Measurements from ENCODE around the gene EDN1. TPM values are rescaled to one million over a fixed set of nuclear protein-coding genes. Genes with fewer than 3 reads are reported as not detected.

The EDN1 gene
- total and polyA plus RNA-seq, 5 donors from 2014 or later: 1.1 TPM; not detected in 4

- H3K27me3 Mint-ChIP-seq: peaks cover 6% of the 10 kb centered on the region
- H3K9me3 Mint-ChIP-seq: no peaks in the 10 kb centered on the region
Measured at GRCh38 chr6:12336121-12336971, 46.2 kb downstream of the EDN1 start.

GRCh38 chr6:12339022-12339421 lies 48.9 kb downstream of the EDN1 start:
- H3K36me3 ChIP-seq (ENCODE audit: control insufficient read depth, insufficient read depth, low read length): no peaks in the 10 kb centered on the region
- H3K27ac ChIP-seq (ENCODE audit: insufficient read depth, low read length, poor library complexity, severe bottlenecking): no peak overlapping the region
- Mint-ChIP-seq H3K36me3 (no peaks in the 10 kb centered on the region), H3K4me1 (no peaks in the 10 kb centered on the region), H3K4me3 (no peak overlapping the region), H3K9me3 (peaks cover 0 to 1% (median 0%) of the 10 kb centered on the region in 7 donors), H3K27me3 (peaks cover 6% of the 10 kb centered on the region), H3K27ac (no peak overlapping the region)
- DNase-seq (no peak), ATAC-seq (ENCODE audit: low read depth in 2 of 2) (no peak)
- no peaks in the 10 kb centered on the region for H3K4me1 ChIP-seq (ENCODE audit: control insufficient read depth, insufficient read depth, low read length, poor library complexity, severe bottlenecking)
- no peak overlapping the region for H3K4me3 ChIP-seq (ENCODE audit: low read depth, low read length)
- H3K27me3 ChIP-seq (ENCODE audit: control insufficient read depth, insufficient read depth, low read length): peaks cover 1% of the 10 kb centered on the region
- no peaks in the 10 kb centered on the region for H3K9me3 ChIP-seq (ENCODE audit: control insufficient read depth in 2 of 2, low read length in 2 of 2)

More at GRCh38 chr6:12336121-12336971, 46.2 kb downstream of the EDN1 start:
- Mint-ChIP-seq H3K27ac (no peak overlapping the region), H3K36me3 (no peaks in the 10 kb centered on the region), H3K4me3 (no peak overlapping the region), H3K4me1 (peaks cover 0 to 3% (median 0%) of the 10 kb centered on the region in 4 donors)
- Histone ChIP-seq H3K27ac (ENCODE audit: insufficient read depth, low read length, poor library complexity, severe bottlenecking) (no peak overlapping the region), H3K4me3 (ENCODE audit: low read depth, low read length) (no peak overlapping the region), H3K27me3 (ENCODE audit: control insufficient read depth, insufficient read depth, low read length) (no peaks in the 10 kb centered on the region), H3K9me3 (ENCODE audit: control insufficient read depth in 2 of 2, low read length in 2 of 2) (no peaks in the 10 kb centered on the region), H3K4me1 (ENCODE audit: control insufficient read depth, insufficient read depth, low read length, poor library complexity, severe bottlenecking) (no peaks in the 10 kb centered on the region), H3K36me3 (ENCODE audit: control insufficient read depth, insufficient read depth, low read length) (no peaks in the 10 kb centered on the region)
- DNase-seq: no peak
- ATAC-seq (ENCODE audit: low read depth in 2 of 2): no peak

- Mint-ChIP-seq H3K27ac (no peak overlapping the region), H3K9me3 (peaks cover 0 to 1% (median 0%) of the 10 kb centered on the region in 7 donors), H3K4me3 (no peak overlapping the region), H3K4me1 (no peaks in the 10 kb centered on the region), H3K36me3 (no peaks in the 10 kb centered on the region), H3K27me3 (peaks cover 6% of the 10 kb centered on the region)
- Histone ChIP-seq H3K36me3 (ENCODE audit: control insufficient read depth, insufficient read depth, low read length) (no peaks in the 10 kb centered on the region), H3K27ac (ENCODE audit: insufficient read depth, low read length, poor library complexity, severe bottlenecking) (no peak overlapping the region), H3K27me3 (ENCODE audit: control insufficient read depth, insufficient read depth, low read length) (peaks cover 1% of the 10 kb centered on the region), H3K9me3 (ENCODE audit: control insufficient read depth in 2 of 2, low read length in 2 of 2) (no peaks in the 10 kb centered on the region), H3K4me1 (ENCODE audit: control insufficient read depth, insufficient read depth, low read length, poor library complexity, severe bottlenecking) (no peaks in the 10 kb centered on the region), H3K4me3 (ENCODE audit: low read depth, low read length) (no peak overlapping the region)
- ATAC-seq (ENCODE audit: low read depth in 2 of 2) (no peak), DNase-seq (no peak)
Measured at GRCh38 chr6:12339808-12340487, 49.8 kb downstream of the EDN1 start.

- Mint-ChIP-seq H3K27ac (no peak overlapping the region), H3K27me3 (peaks cover 6% of the 10 kb centered on the region), H3K4me1 (no peaks in the 10 kb centered on the region), H3K4me3 (no peak overlapping the region), H3K36me3 (no peaks in the 10 kb centered on the region), H3K9me3 (peaks cover 0 to 1% (median 0%) of the 10 kb centered on the region in 7 donors)
- Histone ChIP-seq H3K27me3 (ENCODE audit: control insufficient read depth, insufficient read depth, low read length) (peaks cover 1% of the 10 kb centered on the region), H3K36me3 (ENCODE audit: control insufficient read depth, insufficient read depth, low read length) (no peaks in the 10 kb centered on the region), H3K4me1 (ENCODE audit: control insufficient read depth, insufficient read depth, low read length, poor library complexity, severe bottlenecking) (no peaks in the 10 kb centered on the region), H3K27ac (ENCODE audit: insufficient read depth, low read length, poor library complexity, severe bottlenecking) (no peak overlapping the region), H3K9me3 (ENCODE audit: control insufficient read depth in 2 of 2, low read length in 2 of 2) (no peaks in the 10 kb centered on the region), H3K4me3 (ENCODE audit: low read depth, low read length) (no peak overlapping the region)
- ATAC-seq (ENCODE audit: low read depth in 2 of 2): no peak
- DNase-seq: no peak
Measured at GRCh38 chr6:12340488-12340818, 50.3 kb downstream of the EDN1 start.

GRCh38 chr6:12342664-12343063 lies 52.5 kb downstream of the EDN1 start:
- Histone ChIP-seq H3K27ac (ENCODE audit: insufficient read depth, low read length, poor library complexity, severe bottlenecking) (no peak overlapping the region), H3K36me3 (ENCODE audit: control insufficient read depth, insufficient read depth, low read length) (no peaks in the 10 kb centered on the region), H3K9me3 (ENCODE audit: control insufficient read depth in 2 of 2, low read length in 2 of 2) (no peaks in the 10 kb centered on the region), H3K4me3 (ENCODE audit: low read depth, low read length) (no peak overlapping the region), H3K4me1 (ENCODE audit: control insufficient read depth, insufficient read depth, low read length, poor library complexity, severe bottlenecking) (no peaks in the 10 kb centered on the region), H3K27me3 (ENCODE audit: control insufficient read depth, insufficient read depth, low read length) (peaks cover 1% of the 10 kb centered on the region)
- Mint-ChIP-seq H3K27ac (no peak overlapping the region), H3K4me3 (no peak overlapping the region), H3K36me3 (no peaks in the 10 kb centered on the region), H3K27me3 (peaks cover 6% of the 10 kb centered on the region), H3K4me1 (no peaks in the 10 kb centered on the region), H3K9me3 (peaks cover 0 to 1% (median 0%) of the 10 kb centered on the region in 7 donors)
- ATAC-seq (ENCODE audit: low read depth in 2 of 2) (no peak), DNase-seq (no peak)

- no peaks in the 10 kb centered on the region for H3K4me1 ChIP-seq (ENCODE audit: control insufficient read depth, insufficient read depth, low read length, poor library complexity, severe bottlenecking)
- Mint-ChIP-seq H3K36me3 (no peaks in the 10 kb centered on the region), H3K9me3 (peaks cover 0 to 3% (median 0%) of the 10 kb centered on the region in 7 donors), H3K27ac (no peak overlapping the region), H3K27me3 (peaks cover 6% of the 10 kb centered on the region), H3K4me3 (no peak overlapping the region), H3K4me1 (no peaks in the 10 kb centered on the region)
- H3K27ac ChIP-seq (ENCODE audit: insufficient read depth, low read length, poor library complexity, severe bottlenecking): no peak overlapping the region
- DNase-seq: no peak
- H3K27me3 ChIP-seq (ENCODE audit: control insufficient read depth, insufficient read depth, low read length): peaks cover 1% of the 10 kb centered on the region
- H3K36me3 ChIP-seq (ENCODE audit: control insufficient read depth, insufficient read depth, low read length): no peaks in the 10 kb centered on the region
- no peak overlapping the region for H3K4me3 ChIP-seq (ENCODE audit: low read depth, low read length)
- ATAC-seq (ENCODE audit: low read depth in 2 of 2): no peak
- H3K9me3 ChIP-seq (ENCODE audit: control insufficient read depth in 2 of 2, low read length in 2 of 2): no peaks in the 10 kb centered on the region
Measured at GRCh38 chr6:12343122-12343439, 52.9 kb downstream of the EDN1 start.

- Mint-ChIP-seq H3K36me3 (no peaks in the 10 kb centered on the region), H3K4me3 (no peak overlapping the region)
Measured at GRCh38 chr6:12343440-12344162, 53.4 kb downstream of the EDN1 start.

More at GRCh38 chr6:12343440-12344162, 53.4 kb downstream of the EDN1 start:
- H3K36me3 ChIP-seq (ENCODE audit: control insufficient read depth, insufficient read depth, low read length): no peaks in the 10 kb centered on the region
- no peak overlapping the region for H3K27ac ChIP-seq (ENCODE audit: insufficient read depth, low read length, poor library complexity, severe bottlenecking)
- no peaks in the 10 kb centered on the region for H3K4me1 ChIP-seq (ENCODE audit: control insufficient read depth, insufficient read depth, low read length, poor library complexity, severe bottlenecking)
- H3K4me3 ChIP-seq (ENCODE audit: low read depth, low read length): no peak overlapping the region
- peaks cover 0 to 3% (median 0%) of the 10 kb centered on the region in 7 donors for H3K9me3 Mint-ChIP-seq
- H3K27me3 ChIP-seq (ENCODE audit: control insufficient read depth, insufficient read depth, low read length): peaks cover 1% of the 10 kb centered on the region
- H3K9me3 ChIP-seq (ENCODE audit: control insufficient read depth in 2 of 2, low read length in 2 of 2): no peaks in the 10 kb centered on the region
- H3K27me3 Mint-ChIP-seq: peaks cover 3% of the 10 kb centered on the region
- ATAC-seq (ENCODE audit: low read depth in 2 of 2): no peak
- DNase-seq: no peak
- no peak overlapping the region for H3K27ac Mint-ChIP-seq
- H3K4me1 Mint-ChIP-seq: no peaks in the 10 kb centered on the region

Data from CD4-positive, CD25-positive, alpha-beta regulatory T cell (primary cell).